HEK293T (cell line): Measurements from ENCODE around the gene SEMA3A.

Experiments
- CTCF ChIA-PET: fragments of 350-600 bp; formaldehyde crosslinking; extraction: SDS; loops from one replicate; lab custom pipeline; 2021; ENCODE audit warnings: antibody characterized with exemption, inconsistent platforms; lab: Yijun Ruan, JAX
- POLR2A ChIA-PET: fragments of 350-600 bp; formaldehyde crosslinking; extraction: SDS; loops from one replicate; lab custom pipeline; 2020; ENCODE audit warnings: antibody characterized with exemption, inconsistent platforms; lab: Yijun Ruan, JAX
- DNase-seq: peaks from one replicate; pipeline ENCODE4 v3.0.0; 2012; ENCODE audit warnings: mixed read lengths; ENCODE audit errors: extremely low spot score
- ARNT ChIP-seq: fragments of 450-650 bp; IDR thresholded peaks from 2 replicates; pipeline ENCODE4 v1.6.1; 2017; ENCODE audit warnings: mild to moderate bottlenecking
- BHLHE40 ChIP-seq: fragments of 450-650 bp; IDR thresholded peaks from 2 replicates; pipeline ENCODE4 v1.6.1; 2016; ENCODE audit warnings: mild to moderate bottlenecking, moderate library complexity, borderline replicate concordance
- CTBP1 ChIP-seq: fragments of 450-650 bp; IDR thresholded peaks from 2 replicates; pipeline ENCODE4 v1.6.1; 2016; ENCODE audit warnings: borderline replicate concordance
- ELF4 ChIP-seq: fragments of 450-650 bp; IDR thresholded peaks from 2 replicates; pipeline ENCODE4 v1.6.1; 2017; ENCODE audit warnings: antibody characterized with exemption
- FOXA1 ChIP-seq: fragments of 450-650 bp; IDR thresholded peaks from 2 replicates; pipeline ENCODE4 v1.6.1; 2016; ENCODE audit warnings: mild to moderate bottlenecking
- FOXK2 ChIP-seq: fragments of 450-650 bp; IDR thresholded peaks from 2 replicates; pipeline ENCODE4 v1.6.1; 2016; ENCODE audit warnings: mild to moderate bottlenecking
- FOXM1 ChIP-seq: fragments of 450-650 bp; IDR thresholded peaks from 2 replicates; pipeline ENCODE4 v1.6.1; 2017; ENCODE audit warnings: mild to moderate bottlenecking, borderline replicate concordance
- HDGF ChIP-seq: fragments of 450-650 bp; IDR thresholded peaks from 2 replicates; pipeline ENCODE4 v1.6.1; 2017; ENCODE audit warnings: antibody characterized with exemption, borderline replicate concordance
- L3MBTL2 ChIP-seq: fragments of 450-650 bp; conservative IDR thresholded peaks from 2 replicates; pipeline ENCODE4 v1.6.1; 2016; ENCODE audit warnings: mild to moderate bottlenecking
- LEF1 ChIP-seq: fragments of 450-650 bp; IDR thresholded peaks from 2 replicates; pipeline ENCODE4 v1.6.1; 2017; ENCODE audit warnings: mild to moderate bottlenecking, borderline replicate concordance
- NFRKB ChIP-seq: fragments of 450-650 bp; IDR thresholded peaks from 2 replicates; pipeline ENCODE4 v1.6.1; 2016; ENCODE audit warnings: mild to moderate bottlenecking, moderate library complexity
- SP1 ChIP-seq: fragments of 450-650 bp; IDR thresholded peaks from 2 replicates; pipeline ENCODE4 v1.6.1; 2017
- SUZ12 ChIP-seq: fragments of 450-650 bp; IDR thresholded peaks from 2 replicates; pipeline ENCODE4 v1.6.1; 2016; ENCODE audit warnings: mild to moderate bottlenecking
- TARDBP ChIP-seq: fragments of 450-650 bp; IDR thresholded peaks from 2 replicates; pipeline ENCODE4 v1.6.1; 2016
- ZNF384 ChIP-seq: fragments of 450-650 bp; IDR thresholded peaks from 2 replicates; pipeline ENCODE4 v1.6.1; 2016
- TF ChIP-seq, protein P1 (sequence below): fragments of 450-650 bp; IDR thresholded peaks from 2 replicates; pipeline ENCODE4 v1.6.1; 2016

SEMA3A gene

DNA sequence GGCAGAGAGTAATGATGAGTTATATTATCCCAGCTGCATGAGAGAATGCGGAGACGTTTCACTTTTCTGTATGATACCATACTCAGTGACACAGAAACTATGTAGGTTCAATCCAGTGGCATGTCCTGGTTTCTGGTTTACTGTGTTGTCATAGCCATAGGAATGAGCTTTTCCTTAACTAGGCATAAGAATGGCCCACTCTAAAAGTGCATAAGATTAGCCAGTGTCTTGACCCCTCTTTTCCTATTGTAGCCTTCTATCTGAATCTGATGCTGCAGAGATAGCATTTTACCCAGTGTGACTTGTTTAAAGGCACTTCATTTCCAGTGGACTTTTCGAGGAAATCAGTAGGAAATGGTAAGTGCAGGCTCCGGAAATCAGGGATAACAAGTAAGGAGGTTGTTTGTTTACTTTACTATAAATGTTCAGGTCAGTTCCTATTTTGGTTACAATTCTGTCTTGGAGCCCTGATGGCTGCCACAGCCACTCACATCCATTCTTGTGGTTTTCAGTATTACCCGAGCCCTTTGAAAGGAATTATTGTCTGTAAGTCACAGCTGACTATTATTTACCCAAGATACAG is 70.5 kb downstream of the SEMA3A start:
- TF ChIP-seq ELF4 (no peak), FOXM1 (no peak), CTBP1 (no peak), L3MBTL2 (no peak), SUZ12 (no peak), SP1 (no peak), BHLHE40 (no peak), TARDBP (no peak), ARNT (no peak), FOXK2 (no peak), FOXA1 (no peak)
- TF ChIP-seq, protein P1, sequence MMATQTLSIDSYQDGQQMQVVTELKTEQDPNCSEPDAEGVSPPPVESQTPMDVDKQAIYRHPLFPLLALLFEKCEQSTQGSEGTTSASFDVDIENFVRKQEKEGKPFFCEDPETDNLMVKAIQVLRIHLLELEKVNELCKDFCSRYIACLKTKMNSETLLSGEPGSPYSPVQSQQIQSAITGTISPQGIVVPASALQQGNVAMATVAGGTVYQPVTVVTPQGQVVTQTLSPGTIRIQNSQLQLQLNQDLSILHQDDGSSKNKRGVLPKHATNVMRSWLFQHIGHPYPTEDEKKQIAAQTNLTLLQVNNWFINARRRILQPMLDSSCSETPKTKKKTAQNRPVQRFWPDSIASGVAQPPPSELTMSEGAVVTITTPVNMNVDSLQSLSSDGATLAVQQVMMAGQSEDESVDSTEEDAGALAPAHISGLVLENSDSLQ: no peak
- CTCF ChIA-PET: interaction anchor here (0.9 kb wide), 1 partner anchor 10 kb away, joined by 4 read pairs; no protein-coding TSS in a partner anchor
- DNase-seq: no peak
- POLR2A ChIA-PET: no interaction called here

DNA sequence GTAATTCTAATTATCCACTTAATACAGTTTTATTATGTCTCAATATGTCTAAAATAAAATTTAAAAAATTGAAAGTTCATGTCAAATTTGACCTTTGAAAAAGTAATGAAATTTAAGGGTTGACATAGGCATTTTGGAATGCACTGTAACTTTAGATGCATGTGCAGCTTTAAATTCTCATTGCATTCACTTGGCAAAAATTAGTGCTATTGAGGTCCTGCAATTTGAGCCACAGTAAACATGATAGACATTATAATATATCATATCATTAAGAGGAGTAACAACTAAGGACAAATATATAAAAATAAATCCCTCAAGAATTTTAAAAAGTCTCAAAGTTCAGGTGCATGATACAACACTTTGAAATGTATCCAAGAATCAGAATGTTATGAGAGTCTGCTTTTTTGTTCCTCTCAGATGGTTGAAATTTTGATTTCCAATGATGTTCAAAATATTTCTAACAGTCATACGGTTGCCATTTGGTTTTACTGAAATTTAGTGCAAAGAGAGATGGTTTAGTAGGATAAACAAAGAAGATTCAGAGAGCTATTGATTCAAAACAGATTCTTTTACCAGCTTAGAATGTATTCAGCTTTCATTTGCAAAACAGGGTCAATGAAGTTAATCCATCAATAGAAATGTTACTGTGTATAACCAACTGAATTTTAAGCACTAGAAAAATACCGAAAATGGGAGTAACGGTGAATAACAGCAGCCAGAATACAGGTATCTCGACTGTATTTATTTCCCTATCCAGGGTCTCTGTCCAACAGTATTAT is 71.8 kb downstream of the SEMA3A start:
- no peak for DNase-seq
- ChIA-PET CTCF (no interaction called here), POLR2A (no interaction called here)
- TF ChIP-seq CTBP1: no peak
- TF ChIP-seq FOXK2: no peak
- TF ChIP-seq LEF1: no peak
- TF ChIP-seq FOXA1: no peak
- no peak for TF ChIP-seq NFRKB
- TF ChIP-seq, protein P1: no peak
- TF ChIP-seq SUZ12: no peak
- no peak for TF ChIP-seq BHLHE40
- TF ChIP-seq ZNF384: no peak
- TF ChIP-seq HDGF: no peak
- no peak for TF ChIP-seq L3MBTL2
- TF ChIP-seq FOXM1: no peak
- TF ChIP-seq SP1: no peak
- TF ChIP-seq ARNT: no peak
- TF ChIP-seq TARDBP: no peak
- no peak for TF ChIP-seq ELF4

DNA sequence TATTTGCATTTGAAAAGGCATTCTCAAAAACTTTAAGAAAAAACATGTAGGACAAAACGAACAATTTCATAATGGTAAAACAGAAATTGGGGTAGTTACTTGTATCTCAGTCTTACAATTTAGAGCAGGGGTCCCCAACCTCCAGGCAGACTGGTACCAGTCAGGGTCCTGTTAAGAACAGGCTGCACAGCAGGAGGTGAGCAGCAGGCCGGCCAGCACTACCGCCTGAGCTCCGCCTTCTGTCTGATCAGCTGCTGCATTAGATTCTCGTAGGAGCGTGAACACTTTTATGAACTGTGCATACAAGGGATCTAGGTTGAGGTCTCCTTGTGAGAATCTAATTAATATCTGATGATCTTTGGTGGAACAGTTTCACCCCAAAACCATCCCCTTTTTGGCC is 77.3 kb downstream of the SEMA3A start:
- DNase-seq: no peak
- TF ChIP-seq CTBP1 (no peak), FOXA1 (no peak), HDGF (no peak), LEF1 (no peak), FOXK2 (no peak), ARNT (no peak), TARDBP (no peak), SP1 (no peak), NFRKB (no peak)
- ChIA-PET CTCF (no interaction called here), POLR2A (no interaction called here)

DNA sequence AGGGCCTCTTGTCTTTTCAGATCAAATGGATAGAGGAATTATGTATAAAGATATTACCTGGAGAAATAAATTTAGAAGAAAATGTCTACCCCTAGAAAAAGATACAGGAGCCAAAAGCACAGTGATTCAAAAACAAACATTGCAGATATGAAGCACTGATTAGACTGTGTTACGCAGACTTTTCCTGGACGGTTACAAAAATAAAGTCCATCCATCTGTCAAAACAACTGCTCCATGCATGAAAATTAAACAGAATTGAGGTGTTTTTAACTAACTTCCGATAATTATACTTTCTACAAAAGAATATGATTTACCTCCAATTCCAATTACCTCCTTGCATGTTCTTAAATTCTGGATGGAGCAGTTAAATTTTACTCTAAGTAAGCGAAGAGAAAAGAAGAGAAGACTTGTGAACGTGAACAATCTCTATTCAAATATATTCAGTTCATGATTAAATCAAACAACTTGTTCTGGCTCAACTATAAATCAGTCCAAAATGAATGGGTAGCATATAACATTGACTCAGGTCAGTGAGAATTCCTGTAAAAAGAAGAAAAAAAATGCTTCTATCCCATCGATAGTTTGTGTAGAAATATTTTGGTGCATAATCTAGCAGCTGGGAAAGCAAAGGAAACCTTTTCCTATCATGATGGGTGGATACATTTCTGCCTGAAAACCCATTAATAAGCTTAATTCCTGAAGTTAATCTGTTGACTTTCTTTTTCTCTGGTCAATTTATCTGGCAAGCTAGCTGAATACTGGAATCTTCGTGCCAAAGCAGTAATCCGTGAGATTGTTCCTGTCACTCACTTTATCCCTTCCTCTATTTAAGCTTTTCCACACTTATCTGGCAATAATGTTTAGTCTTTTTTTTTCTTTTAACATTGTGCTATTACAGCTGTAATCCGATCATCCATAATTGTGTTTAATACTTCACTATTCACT is 80.4 kb downstream of the SEMA3A start:
- no peak for DNase-seq
- ChIA-PET CTCF (interaction anchor here (1.0 kb wide), 1 partner anchor 10 kb away, joined by 4 read pairs; no protein-coding TSS in a partner anchor), POLR2A (interaction anchor here (0.7 kb wide), 1 partner anchor 17 kb away, joined by 3 read pairs; no protein-coding TSS in a partner anchor)
- TF ChIP-seq, protein P1: peak; percentile 40; the same call in 1 of the 2 replicates
- no peak for TF ChIP-seq HDGF

DNA sequence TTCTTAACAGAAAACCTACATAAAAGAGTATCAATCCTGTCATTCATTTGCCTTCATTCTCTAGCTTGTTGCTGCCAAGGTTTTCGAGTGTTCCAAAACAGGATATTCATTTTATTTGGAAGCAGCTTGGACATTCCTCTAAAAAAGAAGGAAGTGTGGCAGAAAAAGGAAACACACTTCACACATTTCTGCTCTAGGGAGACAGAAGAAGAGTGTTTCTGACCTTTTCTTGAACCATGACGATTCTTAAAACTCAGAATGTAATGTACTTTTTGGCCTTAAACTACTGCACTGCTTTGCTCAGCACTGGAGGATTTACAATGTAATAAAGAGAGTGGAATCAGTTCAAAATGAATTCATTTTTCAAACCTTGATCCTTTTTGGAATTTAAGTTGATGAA is 81.3 kb downstream of the SEMA3A start:
- no peak for DNase-seq
- TF ChIP-seq FOXK2 (no peak), NFRKB (no peak), SUZ12 (no peak), ELF4 (no peak), FOXM1 (no peak), ZNF384 (no peak), FOXA1 (no peak), HDGF (no peak), BHLHE40 (no peak), SP1 (no peak)
- POLR2A ChIA-PET: no interaction called here
- CTCF ChIA-PET: no interaction called here

DNA sequence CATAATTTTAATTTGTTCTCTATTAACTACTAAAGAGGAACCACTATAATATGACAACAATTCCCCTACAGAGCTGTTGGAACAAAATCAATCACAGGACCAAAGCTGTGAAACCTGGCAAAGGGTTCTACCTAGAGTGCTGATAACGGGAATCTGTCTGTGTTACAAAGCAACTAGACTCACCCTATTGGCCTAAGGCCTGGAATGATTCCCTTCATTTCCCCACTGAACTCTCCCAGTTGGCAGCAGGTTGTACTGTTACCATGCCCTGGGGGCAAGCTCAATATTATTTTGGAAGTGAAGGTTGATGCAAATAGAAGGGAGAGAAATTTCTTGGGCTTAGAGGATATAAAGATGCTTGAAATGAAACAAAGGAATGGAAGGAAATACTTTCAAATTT is 81.8 kb downstream of the SEMA3A start:
- CTCF ChIA-PET: no interaction called here
- TF ChIP-seq SP1 (no peak), ZNF384 (no peak), L3MBTL2 (no peak), SUZ12 (no peak)
- POLR2A ChIA-PET: no interaction called here
- no peak for DNase-seq
